Peyer's patch (tissue), 4 donors: ENCODE data around the gene XAF1.

Experiments used
- POLR2A ChIP-seq, 2 donors: fragments of 450-650 bp; IDR thresholded peaks; one replicate each; pipeline ENCODE4 v1.5.1; 2017; ENCODE audit warnings: antibody characterized with exemption in 2 of 2, mild to moderate bottlenecking in 2 of 2, moderate library complexity in 2 of 2
- TF ChIP-seq, protein P1 (sequence below), 6 experiments: fragments of 450-650 bp in 4 of 6; fragments of 200-600 bp in 2 of 6; sonication (generic) in 1 of 6; IDR thresholded peaks; one replicate each; pipeline ENCODE4 v1.5.1; 2017 to 2019; ENCODE audit warnings: antibody characterized with exemption in 6 of 6, mild to moderate bottlenecking in 3 of 6, moderate library complexity in 1 of 6

DNA sequence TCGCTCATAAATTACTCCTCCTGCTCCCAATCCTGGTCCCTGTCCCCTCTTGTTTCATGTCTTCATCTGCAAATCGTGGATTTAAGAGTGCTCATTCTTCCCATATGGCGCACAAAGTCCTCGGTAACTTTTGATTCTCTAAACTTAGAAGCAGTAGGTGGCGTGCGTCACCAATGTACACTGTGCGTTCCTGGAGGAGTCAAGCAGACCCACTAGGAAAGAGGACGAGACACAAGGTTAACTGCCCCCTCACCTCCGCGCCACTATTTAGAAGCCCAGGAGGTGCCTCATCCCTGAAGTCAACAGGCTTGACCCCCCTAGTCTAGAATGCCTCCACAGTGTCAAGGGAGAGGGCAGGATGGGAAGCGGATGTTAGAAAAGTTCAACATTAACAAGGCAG lies 45.5 kb upstream of the XAF1 start:
- TF ChIP-seq, protein P1, sequence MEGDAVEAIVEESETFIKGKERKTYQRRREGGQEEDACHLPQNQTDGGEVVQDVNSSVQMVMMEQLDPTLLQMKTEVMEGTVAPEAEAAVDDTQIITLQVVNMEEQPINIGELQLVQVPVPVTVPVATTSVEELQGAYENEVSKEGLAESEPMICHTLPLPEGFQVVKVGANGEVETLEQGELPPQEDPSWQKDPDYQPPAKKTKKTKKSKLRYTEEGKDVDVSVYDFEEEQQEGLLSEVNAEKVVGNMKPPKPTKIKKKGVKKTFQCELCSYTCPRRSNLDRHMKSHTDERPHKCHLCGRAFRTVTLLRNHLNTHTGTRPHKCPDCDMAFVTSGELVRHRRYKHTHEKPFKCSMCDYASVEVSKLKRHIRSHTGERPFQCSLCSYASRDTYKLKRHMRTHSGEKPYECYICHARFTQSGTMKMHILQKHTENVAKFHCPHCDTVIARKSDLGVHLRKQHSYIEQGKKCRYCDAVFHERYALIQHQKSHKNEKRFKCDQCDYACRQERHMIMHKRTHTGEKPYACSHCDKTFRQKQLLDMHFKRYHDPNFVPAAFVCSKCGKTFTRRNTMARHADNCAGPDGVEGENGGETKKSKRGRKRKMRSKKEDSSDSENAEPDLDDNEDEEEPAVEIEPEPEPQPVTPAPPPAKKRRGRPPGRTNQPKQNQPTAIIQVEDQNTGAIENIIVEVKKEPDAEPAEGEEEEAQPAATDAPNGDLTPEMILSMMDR (IDR thresholded peaks at IDR 0.05): no peak
- TF ChIP-seq POLR2A (IDR thresholded peaks at IDR 0.05): no peak
